Measurements from ENCODE around the gene CARD11. TPM values are rescaled to one million over a fixed set of nuclear protein-coding genes. Genes with fewer than 3 reads are reported as not detected.

CARD11 gene
- total RNA-seq, 5 donors from 2014 or later (not counting 1 experiment from before 2014, with no cell fraction given) = 105 to 142 (median 132) TPM

DNA sequence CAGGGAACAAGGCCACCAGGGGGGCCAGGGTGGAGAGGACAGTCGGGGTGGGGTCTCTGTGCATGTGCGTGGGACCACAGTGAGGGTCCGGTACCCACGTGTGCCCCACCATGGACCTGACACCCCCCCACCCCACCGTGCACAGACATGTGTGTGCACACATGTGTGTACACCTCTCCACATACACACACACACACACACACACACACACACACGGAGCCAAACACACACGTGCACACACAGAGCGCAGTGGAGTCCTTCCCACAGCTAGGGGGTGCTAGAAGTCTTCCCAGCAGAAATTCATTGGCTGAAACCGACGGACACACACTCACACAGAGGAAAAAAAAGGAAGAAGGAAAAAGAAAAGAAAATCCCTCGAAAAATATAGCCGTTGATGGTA, 156.8 kb downstream of the CARD11 start:
- peak in 27 of 35 experiments; percentile 5 to 77 (median 37) for DNase-seq
- POLR2A ChIA-PET = interaction anchor here in 1 of 2 donors (0.5 kb wide), 1 partner anchor 271 kb away, joined by 4 read pairs; no protein-coding TSS in a partner anchor
- Histone ChIP-seq H3K27me3 (replicated peaks in 1 of 2; ENCODE audit: control insufficient read depth in 2 of 2, extremely low read depth in 1 of 2, insufficient read depth in 2 of 2, low read length in 1 of 2) (peaks cover 0 to 3% of the 10 kb centered on the region in 2 experiments), H3K27ac (ENCODE audit: low read length) (no peak overlapping the region), H3K36me3 (ENCODE audit: control insufficient read depth in 2 of 2, extremely low read depth in 1 of 2, insufficient read depth in 1 of 2, low read length in 1 of 2) (no peaks in the 10 kb centered on the region), H3K9me3 (no peaks in the 10 kb centered on the region), H3K4me3 (ENCODE audit: control insufficient read depth in 1 of 2, extremely low read depth in 1 of 2, low read length in 1 of 2) (no peak overlapping the region), H3K4me1 (ENCODE audit: control insufficient read depth in 1 of 2, extremely low read depth in 1 of 2, insufficient read depth in 2 of 2, low read length in 2 of 2) (peaks cover 0 to 5% of the 10 kb centered on the region in 2 experiments)
- no CpG with 5 or more reads among the region's 12 CpGs for WGBS (ENCODE audit: insufficient coverage)
- Mint-ChIP-seq H3K27me3 (no peaks in the 10 kb centered on the region), H3K9me3 (no peaks in the 10 kb centered on the region), H3K4me3 (no peak overlapping the region), H3K27ac (no peak overlapping the region), H3K36me3 (no peaks in the 10 kb centered on the region), H3K4me1 (peaks cover 4 to 8% (median 4%) of the 10 kb centered on the region in 3 donors)
- ATAC-seq (replicated peaks in 1 of 4) = peak; percentile 65 to 81 (median 73)
- CTCF ChIA-PET = interaction anchor here in 1 of 2 donors (0.5 to 1.5 kb wide), 4 partner anchors 161 to 800 kb away, joined by 3 to 11 read pairs (median 4); no protein-coding TSS in a partner anchor

- 63% methylated on average over 4 of the region's 5 CpGs for WGBS (ENCODE audit: insufficient coverage)
- ChIA-PET CTCF (interaction anchor here in 1 of 2 donors (0.5 to 1.5 kb wide), 4 partner anchors 161 to 800 kb away, joined by 3 to 11 read pairs (median 4); no protein-coding TSS in a partner anchor), POLR2A (no interaction called here)
- Histone ChIP-seq H3K27ac (ENCODE audit: low read length) (no peak overlapping the region), H3K27me3 (replicated peaks in 1 of 2; ENCODE audit: control insufficient read depth in 2 of 2, extremely low read depth in 1 of 2, insufficient read depth in 2 of 2, low read length in 1 of 2) (peaks cover 0 to 3% of the 10 kb centered on the region in 2 experiments), H3K4me1 (ENCODE audit: control insufficient read depth in 1 of 2, extremely low read depth in 1 of 2, insufficient read depth in 2 of 2, low read length in 2 of 2) (peaks cover 0 to 5% of the 10 kb centered on the region in 2 experiments), H3K4me3 (ENCODE audit: control insufficient read depth in 1 of 2, extremely low read depth in 1 of 2, low read length in 1 of 2) (no peak overlapping the region), H3K36me3 (ENCODE audit: control insufficient read depth in 2 of 2, extremely low read depth in 1 of 2, insufficient read depth in 1 of 2, low read length in 1 of 2) (no peaks in the 10 kb centered on the region), H3K9me3 (no peaks in the 10 kb centered on the region)
- ATAC-seq (replicated peaks in 1 of 4) = no peak
- Mint-ChIP-seq H3K9me3 (no peaks in the 10 kb centered on the region), H3K36me3 (no peaks in the 10 kb centered on the region), H3K27ac (no peak overlapping the region), H3K4me3 (no peak overlapping the region), H3K4me1 (peaks cover 4 to 8% (median 4%) of the 10 kb centered on the region in 3 donors), H3K27me3 (no peaks in the 10 kb centered on the region)
- DNase-seq = no peak
Observed at GRCh38 chr7:2886391-2886790, 157.3 kb downstream of the CARD11 start.

DNA sequence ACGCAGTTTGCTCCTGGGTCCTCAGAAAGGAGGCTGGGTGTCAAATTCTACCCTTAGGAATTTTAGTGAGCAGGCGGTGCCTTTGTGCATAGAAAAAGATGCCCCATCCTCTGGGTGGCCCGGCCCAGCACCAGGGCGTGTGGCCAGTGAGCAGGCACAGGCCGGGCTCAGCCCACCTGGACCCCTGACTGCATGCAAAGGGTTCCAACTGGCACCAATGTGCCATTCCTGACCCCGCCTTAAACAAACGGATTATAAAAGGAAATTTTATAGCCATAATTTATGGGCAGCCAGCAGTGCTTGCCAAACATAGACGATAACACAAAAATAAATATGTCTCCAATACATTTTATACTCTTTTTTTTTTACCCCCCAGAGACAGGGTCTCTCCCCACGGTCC, 159.5 kb downstream of the CARD11 start:
- H3K4me3 Mint-ChIP-seq = no peak overlapping the region
- 88% methylated on average over 9 of the region's 9 CpGs for WGBS (ENCODE audit: insufficient coverage)
- no peaks in the 10 kb centered on the region for H3K36me3 Mint-ChIP-seq
- H3K36me3 ChIP-seq (ENCODE audit: control insufficient read depth in 2 of 2, extremely low read depth in 1 of 2, insufficient read depth in 1 of 2, low read length in 1 of 2) = no peaks in the 10 kb centered on the region
- H3K27me3 ChIP-seq (replicated peaks in 1 of 2; ENCODE audit: control insufficient read depth in 2 of 2, extremely low read depth in 1 of 2, insufficient read depth in 2 of 2, low read length in 1 of 2) = no peaks in the 10 kb centered on the region
- H3K9me3 ChIP-seq = no peaks in the 10 kb centered on the region
- H3K4me1 Mint-ChIP-seq = peaks cover 16 to 18% (median 18%) of the 10 kb centered on the region in 3 donors
- ChIA-PET CTCF (no interaction called here), POLR2A (no interaction called here)
- H3K27ac ChIP-seq (ENCODE audit: low read length) = no peak overlapping the region
- H3K27me3 Mint-ChIP-seq = no peaks in the 10 kb centered on the region
- H3K4me3 ChIP-seq (ENCODE audit: control insufficient read depth in 1 of 2, extremely low read depth in 1 of 2, low read length in 1 of 2) = no peak overlapping the region
- no peaks in the 10 kb centered on the region for H3K9me3 Mint-ChIP-seq
- no peak for DNase-seq
- ATAC-seq (replicated peaks in 1 of 4) = no peak
- no peak overlapping the region for H3K27ac Mint-ChIP-seq
- peaks cover 5 to 8% of the 10 kb centered on the region in 2 experiments for H3K4me1 ChIP-seq (ENCODE audit: control insufficient read depth in 1 of 2, extremely low read depth in 1 of 2, insufficient read depth in 2 of 2, low read length in 2 of 2)

DNA sequence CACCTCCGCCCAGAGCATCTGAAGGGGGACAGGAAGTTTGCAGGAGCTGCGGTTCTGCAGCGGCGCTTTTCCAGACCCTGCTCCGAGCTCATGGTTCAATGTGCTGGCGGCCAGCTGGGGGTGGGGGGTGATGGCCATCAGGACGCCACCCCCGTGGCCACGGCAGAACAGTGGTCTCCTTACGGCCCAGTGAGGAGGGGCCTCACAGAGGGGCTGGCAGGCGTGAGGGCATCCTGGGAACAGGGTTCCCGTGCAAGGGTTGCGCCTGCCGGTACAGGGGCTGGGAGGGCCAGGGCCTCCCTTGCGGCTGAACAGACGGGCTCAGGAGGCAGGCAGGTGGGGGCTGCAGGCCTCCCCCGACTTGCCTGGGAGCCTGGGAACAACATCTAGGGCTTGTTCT, 160.6 kb downstream of the CARD11 start:
- WGBS (ENCODE audit: insufficient coverage) = 80% methylated on average over 17 of the region's 17 CpGs
- H3K27ac ChIP-seq (ENCODE audit: low read length) = no peak overlapping the region
- H3K27me3 Mint-ChIP-seq = no peaks in the 10 kb centered on the region
- peaks cover 27 to 28% (median 28%) of the 10 kb centered on the region in 3 donors for H3K4me1 Mint-ChIP-seq
- no peak overlapping the region for H3K27ac Mint-ChIP-seq
- no peak for ATAC-seq (replicated peaks in 1 of 4)
- H3K4me1 ChIP-seq (ENCODE audit: control insufficient read depth in 1 of 2, extremely low read depth in 1 of 2, insufficient read depth in 2 of 2, low read length in 2 of 2) = peaks cover 12 to 19% of the 10 kb centered on the region in 2 experiments
- H3K36me3 Mint-ChIP-seq = no peaks in the 10 kb centered on the region
- ChIA-PET POLR2A (no interaction called here), CTCF (no interaction called here)
- no peaks in the 10 kb centered on the region for H3K9me3 Mint-ChIP-seq
- DNase-seq = no peak
- no peak overlapping the region for H3K4me3 ChIP-seq (ENCODE audit: control insufficient read depth in 1 of 2, extremely low read depth in 1 of 2, low read length in 1 of 2)
- H3K4me3 Mint-ChIP-seq = no peak overlapping the region
- H3K27me3 ChIP-seq (replicated peaks in 1 of 2; ENCODE audit: control insufficient read depth in 2 of 2, extremely low read depth in 1 of 2, insufficient read depth in 2 of 2, low read length in 1 of 2) = no peaks in the 10 kb centered on the region
- no peaks in the 10 kb centered on the region for H3K36me3 ChIP-seq (ENCODE audit: control insufficient read depth in 2 of 2, extremely low read depth in 1 of 2, insufficient read depth in 1 of 2, low read length in 1 of 2)
- H3K9me3 ChIP-seq = no peaks in the 10 kb centered on the region

DNA sequence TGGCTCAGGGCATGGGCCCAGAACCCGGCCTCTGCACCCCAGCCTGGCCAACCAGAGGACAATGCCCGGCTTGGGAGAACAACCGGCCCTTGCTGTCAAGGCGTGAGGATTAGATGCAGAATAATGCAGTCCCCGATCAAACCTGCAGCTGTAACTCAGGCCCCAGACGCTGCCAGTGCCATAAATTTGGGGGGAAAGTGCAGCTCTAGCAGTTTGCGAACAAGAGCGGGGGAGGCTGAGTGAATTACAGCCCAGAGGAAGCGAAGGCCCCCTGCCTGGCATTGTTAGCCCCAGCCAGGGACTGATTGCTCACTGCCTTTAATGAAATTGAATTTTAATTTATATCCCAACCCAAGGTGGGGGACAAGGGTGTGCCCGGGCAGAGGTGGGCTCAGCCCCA, 161.6 kb downstream of the CARD11 start:
- H3K27ac ChIP-seq (ENCODE audit: low read length) = no peak overlapping the region
- Mint-ChIP-seq H3K27ac (no peak overlapping the region), H3K36me3 (no peaks in the 10 kb centered on the region), H3K4me1 (peaks cover 28 to 32% (median 29%) of the 10 kb centered on the region in 3 donors), H3K27me3 (no peaks in the 10 kb centered on the region), H3K4me3 (no peak overlapping the region), H3K9me3 (no peaks in the 10 kb centered on the region)
- no peaks in the 10 kb centered on the region for H3K27me3 ChIP-seq (replicated peaks in 1 of 2; ENCODE audit: control insufficient read depth in 2 of 2, extremely low read depth in 1 of 2, insufficient read depth in 2 of 2, low read length in 1 of 2)
- ChIA-PET CTCF (interaction anchor here in 1 of 2 donors (0.6 kb wide), 1 partner anchor 1020 kb away, joined by 3 read pairs; no protein-coding TSS in a partner anchor), POLR2A (no interaction called here)
- ATAC-seq (replicated peaks in 1 of 4) (no peak), DNase-seq (no peak)
- no peaks in the 10 kb centered on the region for H3K9me3 ChIP-seq
- no peak overlapping the region for H3K4me3 ChIP-seq (ENCODE audit: control insufficient read depth in 1 of 2, extremely low read depth in 1 of 2, low read length in 1 of 2)
- peaks cover 12 to 20% of the 10 kb centered on the region in 2 experiments for H3K4me1 ChIP-seq (ENCODE audit: control insufficient read depth in 1 of 2, extremely low read depth in 1 of 2, insufficient read depth in 2 of 2, low read length in 2 of 2)
- H3K36me3 ChIP-seq (ENCODE audit: control insufficient read depth in 2 of 2, extremely low read depth in 1 of 2, insufficient read depth in 1 of 2, low read length in 1 of 2) = no peaks in the 10 kb centered on the region
- WGBS (ENCODE audit: insufficient coverage) = 77% methylated on average over 7 of the region's 10 CpGs

- H3K9me3 ChIP-seq = no peaks in the 10 kb centered on the region
- H3K4me3 ChIP-seq (ENCODE audit: control insufficient read depth in 1 of 2, extremely low read depth in 1 of 2, low read length in 1 of 2) = no peak overlapping the region
- no peak overlapping the region for H3K27ac ChIP-seq (ENCODE audit: low read length)
- Mint-ChIP-seq H3K9me3 (no peaks in the 10 kb centered on the region), H3K27ac (no peak overlapping the region), H3K4me1 (peaks cover 24 to 34% (median 26%) of the 10 kb centered on the region in 3 donors), H3K27me3 (no peaks in the 10 kb centered on the region), H3K4me3 (no peak overlapping the region), H3K36me3 (no peaks in the 10 kb centered on the region)
- no peaks in the 10 kb centered on the region for H3K27me3 ChIP-seq (replicated peaks in 1 of 2; ENCODE audit: control insufficient read depth in 2 of 2, extremely low read depth in 1 of 2, insufficient read depth in 2 of 2, low read length in 1 of 2)
- H3K36me3 ChIP-seq (ENCODE audit: control insufficient read depth in 2 of 2, extremely low read depth in 1 of 2, insufficient read depth in 1 of 2, low read length in 1 of 2) = no peaks in the 10 kb centered on the region
- WGBS (ENCODE audit: insufficient coverage) = 88% methylated on average over 10 of the region's 18 CpGs
- DNase-seq (no peak), ATAC-seq (replicated peaks in 1 of 4) (no peak)
- ChIA-PET POLR2A (no interaction called here), CTCF (no interaction called here)
- peaks cover 12 to 16% of the 10 kb centered on the region in 2 experiments for H3K4me1 ChIP-seq (ENCODE audit: control insufficient read depth in 1 of 2, extremely low read depth in 1 of 2, insufficient read depth in 2 of 2, low read length in 2 of 2)
Observed at GRCh38 chr7:2880874-2881533, 162.7 kb downstream of the CARD11 start.

All from T-cell (primary cell).